LNCaP clone FGC (cell line): ENCODE measurements around the gene DNAH1.

Experiments
- DNase-seq: peaks from one replicate; pipeline ENCODE4 v3.0.0-alpha.2; 2011; ENCODE audit warnings: low read depth
- H3K4me3 ChIP-seq: 2 replicates; pipeline ENCODE4 v1.5.1; 2011; ENCODE audit warnings: mild to moderate bottlenecking, low read depth, low read length, control low read depth
- TF ChIP-seq, protein P1 (sequence below): IDR thresholded peaks from 2 replicates; pipeline ENCODE4 v1.5.1; 2012; ENCODE audit warnings: mild to moderate bottlenecking; ENCODE audit not compliant: control insufficient read depth, insufficient read depth; ENCODE audit errors: extremely low read depth

Gene DNAH1

DNA sequence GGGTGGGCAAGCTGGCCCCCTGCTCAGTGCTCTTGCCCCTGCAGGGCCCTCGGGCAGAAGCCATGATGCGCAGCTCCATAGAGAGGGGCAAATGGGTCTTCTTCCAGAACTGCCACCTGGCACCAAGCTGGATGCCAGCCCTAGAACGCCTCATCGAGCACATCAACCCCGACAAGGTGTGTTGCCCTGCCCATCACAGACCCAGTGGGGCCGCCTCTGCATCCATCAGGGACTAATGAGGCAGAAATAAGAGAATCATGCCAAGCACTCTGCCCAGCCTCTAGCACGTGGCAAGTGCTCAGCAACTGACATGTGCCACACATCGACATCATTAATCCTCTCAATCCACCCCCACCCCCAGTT is 79.4 kb downstream of the DNAH1 start:
- DNase-seq: no peak
- H3K4me3 ChIP-seq: no peak overlapping the region
- TF ChIP-seq, protein P1, sequence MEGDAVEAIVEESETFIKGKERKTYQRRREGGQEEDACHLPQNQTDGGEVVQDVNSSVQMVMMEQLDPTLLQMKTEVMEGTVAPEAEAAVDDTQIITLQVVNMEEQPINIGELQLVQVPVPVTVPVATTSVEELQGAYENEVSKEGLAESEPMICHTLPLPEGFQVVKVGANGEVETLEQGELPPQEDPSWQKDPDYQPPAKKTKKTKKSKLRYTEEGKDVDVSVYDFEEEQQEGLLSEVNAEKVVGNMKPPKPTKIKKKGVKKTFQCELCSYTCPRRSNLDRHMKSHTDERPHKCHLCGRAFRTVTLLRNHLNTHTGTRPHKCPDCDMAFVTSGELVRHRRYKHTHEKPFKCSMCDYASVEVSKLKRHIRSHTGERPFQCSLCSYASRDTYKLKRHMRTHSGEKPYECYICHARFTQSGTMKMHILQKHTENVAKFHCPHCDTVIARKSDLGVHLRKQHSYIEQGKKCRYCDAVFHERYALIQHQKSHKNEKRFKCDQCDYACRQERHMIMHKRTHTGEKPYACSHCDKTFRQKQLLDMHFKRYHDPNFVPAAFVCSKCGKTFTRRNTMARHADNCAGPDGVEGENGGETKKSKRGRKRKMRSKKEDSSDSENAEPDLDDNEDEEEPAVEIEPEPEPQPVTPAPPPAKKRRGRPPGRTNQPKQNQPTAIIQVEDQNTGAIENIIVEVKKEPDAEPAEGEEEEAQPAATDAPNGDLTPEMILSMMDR: no peak

DNA sequence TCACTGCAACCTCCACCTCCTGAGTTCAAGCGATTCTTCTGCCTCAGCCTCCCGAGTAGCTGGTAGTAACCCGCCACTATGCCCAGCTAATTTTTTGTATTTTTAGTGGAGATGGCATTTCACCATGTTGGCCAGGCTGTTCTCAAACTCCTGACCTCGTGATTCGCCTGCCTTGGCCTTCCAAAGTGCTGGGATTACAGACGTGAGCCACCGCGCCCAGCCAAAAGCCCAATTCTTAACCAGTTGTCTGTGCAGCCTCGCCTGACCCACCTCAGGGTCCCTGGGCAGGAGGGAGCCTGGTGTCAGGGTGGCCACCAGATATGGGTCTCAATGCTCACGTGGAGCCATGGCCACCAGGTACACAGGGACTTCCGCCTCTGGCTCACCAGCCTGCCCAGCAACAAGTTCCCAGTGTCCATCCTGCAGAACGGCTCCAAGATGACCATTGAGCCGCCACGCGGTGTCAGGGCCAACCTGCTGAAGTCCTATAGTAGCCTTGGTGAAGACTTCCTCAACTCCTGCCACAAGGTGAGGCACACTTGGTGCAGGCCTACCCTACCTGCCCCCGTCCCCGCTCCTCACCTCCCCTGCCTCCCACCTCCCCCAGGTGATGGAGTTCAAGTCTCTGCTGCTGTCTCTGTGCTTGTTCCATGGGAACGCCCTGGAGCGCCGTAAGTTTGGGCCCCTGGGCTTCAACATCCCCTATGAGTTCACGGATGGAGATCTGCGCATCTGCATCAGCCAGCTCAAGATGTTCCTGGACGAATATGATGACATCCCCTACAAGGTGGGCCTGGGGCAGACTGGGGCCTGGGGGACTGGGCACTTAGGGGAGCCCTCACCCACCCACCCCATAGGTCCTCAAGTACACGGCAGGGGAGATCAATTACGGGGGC is 80.1 kb downstream of the DNAH1 start:
- DNase-seq: no peak
- TF ChIP-seq, protein P1: no peak
- H3K4me3 ChIP-seq: no peak overlapping the region

DNA sequence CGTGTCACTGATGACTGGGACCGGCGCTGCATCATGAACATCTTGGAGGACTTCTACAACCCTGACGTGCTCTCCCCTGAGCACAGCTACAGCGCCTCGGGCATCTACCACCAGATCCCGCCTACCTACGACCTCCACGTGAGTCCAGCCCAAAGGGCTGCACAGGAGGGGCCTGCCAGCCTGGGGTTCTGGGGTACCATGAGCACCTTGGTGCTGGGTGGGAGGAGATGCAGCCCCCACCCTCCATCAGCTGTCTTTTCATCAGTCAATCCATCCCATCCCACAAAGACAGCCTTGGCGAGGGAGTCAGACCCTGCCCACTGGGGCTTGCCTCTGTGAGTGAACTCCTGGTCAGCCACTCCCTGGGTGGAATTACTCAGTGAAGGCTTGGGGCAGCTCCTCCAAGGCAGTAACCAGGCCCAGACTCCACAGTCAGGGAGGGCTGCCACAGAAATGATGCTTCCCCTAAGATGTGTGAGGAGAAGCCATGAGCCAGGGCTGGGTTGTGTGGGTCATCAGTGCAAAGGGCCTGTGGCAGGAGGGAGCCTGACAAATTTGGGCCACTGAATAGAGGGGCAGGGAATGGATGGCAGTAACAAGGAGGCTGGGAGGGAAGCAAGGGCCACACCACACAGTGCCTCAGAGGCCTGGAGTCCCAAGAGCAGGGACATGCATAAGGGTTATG is 80.9 kb downstream of the DNAH1 start:
- no peak for DNase-seq
- TF ChIP-seq, protein P1: no peak
- H3K4me3 ChIP-seq: no peak overlapping the region

DNA sequence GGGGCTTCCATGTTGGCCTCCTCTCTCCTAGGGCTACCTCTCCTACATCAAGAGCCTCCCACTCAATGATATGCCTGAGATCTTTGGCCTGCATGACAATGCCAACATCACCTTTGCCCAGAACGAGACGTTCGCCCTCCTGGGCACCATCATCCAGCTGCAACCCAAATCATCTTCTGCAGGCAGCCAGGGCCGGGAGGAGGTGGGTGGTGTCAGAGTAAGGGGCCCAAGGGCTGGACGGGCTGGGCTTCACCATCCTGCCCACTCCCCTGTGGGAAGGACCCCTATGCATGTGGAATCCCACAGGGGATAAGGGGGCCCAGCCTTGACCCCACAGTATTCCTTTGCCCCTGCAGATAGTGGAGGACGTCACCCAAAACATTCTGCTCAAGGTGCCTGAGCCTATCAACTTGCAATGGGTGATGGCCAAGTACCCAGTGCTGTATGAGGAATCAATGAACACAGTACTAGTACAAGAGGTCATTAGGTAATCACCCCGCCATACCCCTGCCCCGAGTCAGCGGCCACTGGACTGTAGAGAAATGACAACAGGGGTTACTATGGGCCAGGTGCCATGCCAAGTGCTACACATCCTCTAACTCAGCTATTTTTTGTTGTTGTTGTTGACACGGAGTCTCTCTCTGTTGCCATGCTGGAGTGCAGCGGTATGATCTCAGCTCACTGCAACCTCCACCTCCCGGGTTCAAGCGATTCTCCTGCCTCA is 81.7 kb downstream of the DNAH1 start:
- H3K4me3 ChIP-seq: no peak overlapping the region
- TF ChIP-seq, protein P1: no peak
- DNase-seq: no peak

DNA sequence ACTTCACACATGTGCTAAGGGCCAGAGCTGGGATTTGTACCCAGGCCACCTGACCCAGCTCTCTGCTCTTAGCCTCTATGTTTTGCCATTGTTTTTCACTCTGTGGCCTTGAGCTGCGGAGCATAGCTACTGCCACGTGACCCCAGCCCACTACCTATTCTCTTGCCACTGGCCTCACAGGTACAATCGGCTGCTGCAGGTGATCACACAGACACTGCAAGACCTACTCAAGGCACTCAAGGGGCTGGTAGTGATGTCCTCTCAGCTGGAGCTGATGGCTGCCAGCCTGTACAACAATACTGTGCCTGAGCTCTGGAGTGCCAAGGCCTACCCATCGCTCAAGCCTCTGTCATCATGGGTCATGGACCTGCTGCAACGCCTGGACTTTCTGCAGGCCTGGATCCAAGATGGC is 82.6 kb downstream of the DNAH1 start:
- H3K4me3 ChIP-seq: no peak overlapping the region
- DNase-seq: no peak
- TF ChIP-seq, protein P1: no peak

DNA sequence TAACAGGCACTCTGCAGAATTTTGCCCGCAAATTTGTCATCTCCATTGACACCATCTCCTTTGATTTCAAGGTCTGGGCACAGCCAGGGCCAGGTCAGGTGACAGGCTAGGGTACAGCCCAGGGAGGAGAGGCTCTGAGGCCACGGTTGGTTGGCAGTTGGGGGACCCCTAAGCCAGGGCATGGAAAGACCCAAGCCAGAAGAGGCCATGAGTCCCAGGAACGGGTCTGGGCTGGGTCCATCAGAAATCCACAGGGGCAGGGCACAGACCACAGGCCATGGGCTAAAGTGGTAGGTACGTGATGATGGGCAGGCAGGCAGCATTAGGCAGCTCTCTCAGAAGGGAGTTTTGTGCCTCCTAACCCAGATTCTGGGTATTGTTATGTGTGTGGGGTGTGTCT is 83.0 kb downstream of the DNAH1 start:
- DNase-seq: no peak
- no peak overlapping the region for H3K4me3 ChIP-seq
- TF ChIP-seq, protein P1: no peak
